Activated CD8-positive, alpha-beta T cell treated with anti-CD3 and anti-CD28 coated beads for 36 hours (primary cell): ENCODE measurements around the gene RHBDD1. TPM values are rescaled to one million over a fixed set of nuclear protein-coding genes. Genes with fewer than 3 reads are reported as not detected.
A peak's percentile ranks its signal among the peaks of the same experiment; 100 is the strongest.

Experiments used
- ATAC-seq: fragments of 200-7000 bp; cut with Tn5 transposase; one replicate; pipeline ENCODE4 v1.10.0; 2021; ENCODE audit warnings: mild to moderate bottlenecking, moderate library complexity
- CTCF ChIA-PET: fragments of 350-600 bp; sonication (Branson Sonifier 250); formaldehyde crosslinking; loops from one replicate; lab custom pipeline; 2021; ENCODE audit warnings: antibody characterized with exemption; lab: Charles Lee
- POLR2A ChIA-PET: fragments of 350-600 bp; sonication (Branson Sonifier 250); formaldehyde crosslinking; loops from one replicate; lab custom pipeline; 2021; ENCODE audit warnings: antibody characterized with exemption; lab: Charles Lee
- DNase-seq: peaks from one replicate; pipeline ENCODE4 v3.0.0-alpha.2; 2020
- H3K27ac Mint-ChIP-seq: one replicate; pipeline ENCODE4 v1.8.0; 2021; ENCODE audit warnings: mild to moderate bottlenecking, mixed read lengths
- H3K27me3 Mint-ChIP-seq: one replicate; pipeline ENCODE4 v1.8.0; 2021; ENCODE audit warnings: mixed read lengths
- H3K36me3 Mint-ChIP-seq: one replicate; pipeline ENCODE4 v1.8.0; 2021; ENCODE audit warnings: low read depth, mixed read lengths
- H3K4me1 Mint-ChIP-seq: one replicate; pipeline ENCODE4 v1.8.0; 2021; ENCODE audit warnings: low read depth, mixed read lengths
- H3K4me3 Mint-ChIP-seq: one replicate; pipeline ENCODE4 v1.8.0; 2021; ENCODE audit warnings: mild to moderate bottlenecking, moderate library complexity, mixed read lengths
- H3K9me3 Mint-ChIP-seq: one replicate; pipeline ENCODE4 v1.8.0; 2021; ENCODE audit warnings: mixed read lengths
- CTCF ChIP-seq: fragments of 200-600 bp; IDR thresholded peaks from one replicate; pipeline ENCODE4 v1.8.0; 2022; ENCODE audit warnings: antibody characterized with exemption, mild to moderate bottlenecking
- intact Hi-C: fragments of 100-400 bp; cut with micrococcal nuclease; formaldehyde crosslinking; loops from one replicate; pipeline ENCODE4 v1.10.0; 2022
- total RNA-seq, 2 experiments: library from RNA; stranded (reverse); gene quantifications; one replicate each; pipeline ENCODE4 v1.2.3, GENCODE V29; 2021

RHBDD1 gene
- total RNA-seq, 2 experiments from 2014 or later = 34.3 to 35.9 TPM

- CTCF ChIA-PET = interaction anchor here (1.5 to 4.5 kb wide), 2 partner anchors 35 to 39 kb away, joined by 3 to 18 read pairs; no protein-coding TSS in a partner anchor
These were observed 1.5 kb downstream of the RHBDD1 start for GRCh38 chr2:226837334-226837733.

GRCh38 chr2:226837787-226838603 is 2.1 kb downstream of the RHBDD1 start:
- H3K9me3 Mint-ChIP-seq = peaks cover 5% of the 10 kb centered on the region
- peaks cover 58% of the 10 kb centered on the region for H3K36me3 Mint-ChIP-seq
- ATAC-seq (no peak), DNase-seq (peak; percentile 8)
- H3K27ac Mint-ChIP-seq = peak overlapping the region; percentile 96
- ChIA-PET POLR2A (no interaction called here), CTCF (interaction anchor here (1.2 to 4.5 kb wide), 3 partner anchors 35 to 39 kb away, joined by 3 to 18 read pairs (median 5); no protein-coding TSS in a partner anchor)
- TF ChIP-seq CTCF = no peak
- no peaks in the 10 kb centered on the region for H3K27me3 Mint-ChIP-seq
- peak overlapping the region; percentile 88 for H3K4me3 Mint-ChIP-seq
- peaks cover 52% of the 10 kb centered on the region for H3K4me1 Mint-ChIP-seq
- intact Hi-C loops = loop anchor here (5.0 kb wide), 2 partner anchors 36 to 144 kb away; no protein-coding TSS in a partner anchor

More at GRCh38 chr2:226837334-226837733, 1.5 kb downstream of the RHBDD1 start:
- no peak for ATAC-seq
- no peak for DNase-seq
- POLR2A ChIA-PET = interaction anchor here (1.5 to 3.1 kb wide), 2 partner anchors 37 to 806 kb away, joined by 3 to 11 read pairs; no protein-coding TSS in a partner anchor
- Mint-ChIP-seq H3K9me3 (peaks cover 5% of the 10 kb centered on the region), H3K4me3 (peak overlapping the region; percentile 88), H3K27ac (peak overlapping the region; percentile 96), H3K36me3 (peaks cover 56% of the 10 kb centered on the region), H3K4me1 (peaks cover 50% of the 10 kb centered on the region), H3K27me3 (no peaks in the 10 kb centered on the region)
- TF ChIP-seq CTCF = no peak
- intact Hi-C loops = loop anchor here (5.0 kb wide), 2 partner anchors 35 to 145 kb away; no protein-coding TSS in a partner anchor

GRCh38 chr2:226838722-226839121 is 2.9 kb downstream of the RHBDD1 start:
- peak overlapping the region; percentile 96 for H3K27ac Mint-ChIP-seq
- POLR2A ChIA-PET = no interaction called here
- peaks cover 61% of the 10 kb centered on the region for H3K36me3 Mint-ChIP-seq
- CTCF ChIA-PET = interaction anchor here (1.2 to 1.5 kb wide), 2 partner anchors 38 to 40 kb away, joined by 3 to 5 read pairs; no protein-coding TSS in a partner anchor
- H3K4me3 Mint-ChIP-seq = peak overlapping the region; percentile 88
- no peak for DNase-seq
- intact Hi-C loops = loop anchor here (5.0 kb wide), 2 partner anchors 36 to 144 kb away; no protein-coding TSS in a partner anchor
- no peaks in the 10 kb centered on the region for H3K27me3 Mint-ChIP-seq
- peaks cover 54% of the 10 kb centered on the region for H3K4me1 Mint-ChIP-seq
- ATAC-seq = no peak
- peaks cover 5% of the 10 kb centered on the region for H3K9me3 Mint-ChIP-seq
- TF ChIP-seq CTCF = no peak

- no peak for TF ChIP-seq CTCF
- Mint-ChIP-seq H3K4me1 (peaks cover 56% of the 10 kb centered on the region), H3K27me3 (no peaks in the 10 kb centered on the region), H3K9me3 (peaks cover 5% of the 10 kb centered on the region), H3K4me3 (peak overlapping the region; percentile 88), H3K27ac (peak overlapping the region; percentile 96), H3K36me3 (peaks cover 61% of the 10 kb centered on the region)
- ATAC-seq (no peak), DNase-seq (no peak)
- CTCF ChIA-PET = interaction anchor here (1.2 kb wide), 1 partner anchor 39 kb away, joined by 5 read pairs; no protein-coding TSS in a partner anchor
- intact Hi-C loops = loop anchor here (5.0 kb wide), 2 partner anchors 37 to 143 kb away; no protein-coding TSS in a partner anchor
- POLR2A ChIA-PET = no interaction called here
These were observed 3.3 kb downstream of the RHBDD1 start for GRCh38 chr2:226839161-226839560.
